ENCODE measurements around the gene NDUFA1. TPM values are rescaled to one million over a fixed set of nuclear protein-coding genes. Genes with fewer than 3 reads are reported as not detected.

NDUFA1 gene
- total RNA-seq, 1 donor from 2014 or later: 55.5 TPM

DNA sequence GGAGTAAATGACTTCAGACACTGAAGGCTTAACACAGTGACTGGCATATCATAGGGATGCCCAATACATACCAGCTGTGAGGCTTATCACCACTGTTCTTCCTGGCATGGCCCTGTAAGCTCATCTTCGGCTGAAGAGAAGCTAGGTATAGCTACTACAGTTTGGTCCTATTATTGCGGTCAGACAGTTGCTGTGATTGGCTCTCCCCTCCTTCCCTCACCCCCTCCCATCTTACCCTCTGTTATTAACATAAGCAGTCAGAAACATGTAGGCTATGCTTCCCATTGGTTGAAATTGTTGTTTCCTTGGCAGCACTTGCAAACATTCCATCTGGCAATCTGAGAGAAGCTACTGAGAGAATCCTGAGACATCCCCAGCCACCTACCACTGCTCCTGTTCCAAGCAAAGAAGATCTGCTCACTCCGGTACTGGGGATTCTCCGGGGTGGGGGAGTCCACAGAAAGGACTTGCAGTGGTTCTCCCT lies 24.3 kb downstream of the NDUFA1 start, which contains the start of gene AKAP14:
Gene AKAP14 (plus strand): TSS at position 51 of the 484 bp plus-strand sequence. CDS start 7,331 bp downstream, outside the sequence.
- FAIRE-seq: no peak
- no peaks in the 10 kb centered on the region for H3K36me3 ChIP-seq (ENCODE audit: control insufficient read depth, insufficient read depth, low read length)
- TF ChIP-seq, protein P1, sequence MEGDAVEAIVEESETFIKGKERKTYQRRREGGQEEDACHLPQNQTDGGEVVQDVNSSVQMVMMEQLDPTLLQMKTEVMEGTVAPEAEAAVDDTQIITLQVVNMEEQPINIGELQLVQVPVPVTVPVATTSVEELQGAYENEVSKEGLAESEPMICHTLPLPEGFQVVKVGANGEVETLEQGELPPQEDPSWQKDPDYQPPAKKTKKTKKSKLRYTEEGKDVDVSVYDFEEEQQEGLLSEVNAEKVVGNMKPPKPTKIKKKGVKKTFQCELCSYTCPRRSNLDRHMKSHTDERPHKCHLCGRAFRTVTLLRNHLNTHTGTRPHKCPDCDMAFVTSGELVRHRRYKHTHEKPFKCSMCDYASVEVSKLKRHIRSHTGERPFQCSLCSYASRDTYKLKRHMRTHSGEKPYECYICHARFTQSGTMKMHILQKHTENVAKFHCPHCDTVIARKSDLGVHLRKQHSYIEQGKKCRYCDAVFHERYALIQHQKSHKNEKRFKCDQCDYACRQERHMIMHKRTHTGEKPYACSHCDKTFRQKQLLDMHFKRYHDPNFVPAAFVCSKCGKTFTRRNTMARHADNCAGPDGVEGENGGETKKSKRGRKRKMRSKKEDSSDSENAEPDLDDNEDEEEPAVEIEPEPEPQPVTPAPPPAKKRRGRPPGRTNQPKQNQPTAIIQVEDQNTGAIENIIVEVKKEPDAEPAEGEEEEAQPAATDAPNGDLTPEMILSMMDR (IDR thresholded peaks at IDR 0.05; ENCODE audit: insufficient read depth, low read length, severe bottlenecking): no peak
- no peak within 1 kb of the TSS for H3K4me3 ChIP-seq (ENCODE audit: low read depth, low read length)
- DNase-seq (ENCODE audit: low read depth): no peak
- H3K27me3 ChIP-seq (ENCODE audit: control insufficient read depth, insufficient read depth, low read length): no peaks in the 10 kb centered on the region

GRCh38 chrX:119899125-119899524 lies 27.5 kb downstream of the NDUFA1 start:
- TF ChIP-seq, protein P1 (IDR thresholded peaks at IDR 0.05; ENCODE audit: insufficient read depth, low read length, severe bottlenecking): no peak

DNA sequence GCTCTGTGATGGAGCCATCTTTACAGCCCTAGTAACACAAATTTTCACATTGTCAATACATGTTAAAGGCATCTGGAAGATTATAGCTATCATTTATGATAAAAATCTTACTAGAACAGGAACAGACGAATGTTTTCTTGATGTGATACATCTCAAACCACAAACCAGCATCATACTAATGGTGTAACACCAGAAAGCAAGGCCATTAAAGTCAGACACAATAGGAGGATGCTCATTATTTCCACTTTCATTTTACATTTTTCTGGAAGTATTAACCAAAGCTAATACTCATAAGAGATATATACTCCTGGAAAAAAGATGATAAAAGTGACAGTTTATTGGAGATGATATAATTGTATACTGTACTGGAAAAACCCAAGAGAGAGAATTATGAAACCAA lies 29.3 kb downstream of the NDUFA1 start:
- DNase-seq (ENCODE audit: low read depth) (no peak), FAIRE-seq (no peak)
- TF ChIP-seq, protein P1 (IDR thresholded peaks at IDR 0.05; ENCODE audit: insufficient read depth, low read length, severe bottlenecking): no peak
- no peaks in the 10 kb centered on the region for H3K36me3 ChIP-seq (ENCODE audit: control insufficient read depth, insufficient read depth, low read length)
- no peak overlapping the region for H3K4me3 ChIP-seq (ENCODE audit: low read depth, low read length)
- no peaks in the 10 kb centered on the region for H3K27me3 ChIP-seq (ENCODE audit: control insufficient read depth, insufficient read depth, low read length)

More at GRCh38 chrX:119899125-119899524, 27.5 kb downstream of the NDUFA1 start:
- Histone ChIP-seq H3K36me3 (ENCODE audit: control insufficient read depth, insufficient read depth, low read length) (no peaks in the 10 kb centered on the region), H3K4me3 (ENCODE audit: low read depth, low read length) (no peak overlapping the region), H3K27me3 (ENCODE audit: control insufficient read depth, insufficient read depth, low read length) (no peaks in the 10 kb centered on the region)
- FAIRE-seq (no peak), DNase-seq (ENCODE audit: low read depth) (peak; percentile 50)

- no peak for FAIRE-seq
Observed at GRCh38 chrX:119916310-119916709, 44.7 kb downstream of the NDUFA1 start.

DNA sequence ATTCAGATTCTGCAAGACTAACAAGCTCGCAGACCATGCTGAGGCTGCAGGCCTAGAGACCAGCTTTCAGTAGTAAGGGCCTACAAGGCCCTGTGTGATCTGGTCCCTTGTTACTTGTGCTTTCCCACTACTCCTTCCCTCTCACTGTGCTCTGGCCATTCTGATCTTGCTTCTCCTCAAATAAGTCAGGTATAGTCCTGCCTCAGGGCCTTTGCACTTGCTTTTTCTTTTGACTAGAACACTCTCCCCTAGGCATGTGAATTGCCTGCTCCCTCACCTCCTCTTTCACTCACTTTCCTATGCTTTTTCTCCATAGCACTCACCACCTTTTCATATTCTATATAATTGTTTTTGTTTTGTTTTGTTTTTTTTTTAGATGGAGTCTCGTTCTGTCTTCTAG lies 46.2 kb downstream of the NDUFA1 start:
- TF ChIP-seq, protein P1 (IDR thresholded peaks at IDR 0.05; ENCODE audit: insufficient read depth, low read length, severe bottlenecking): no peak
- H3K4me3 ChIP-seq (ENCODE audit: low read depth, low read length): no peak overlapping the region
- H3K27me3 ChIP-seq (ENCODE audit: control insufficient read depth, insufficient read depth, low read length): no peaks in the 10 kb centered on the region
- DNase-seq (ENCODE audit: low read depth) (no peak), FAIRE-seq (no peak)
- H3K36me3 ChIP-seq (ENCODE audit: control insufficient read depth, insufficient read depth, low read length): no peaks in the 10 kb centered on the region

More at GRCh38 chrX:119916310-119916709, 44.7 kb downstream of the NDUFA1 start:
- Histone ChIP-seq H3K27me3 (ENCODE audit: control insufficient read depth, insufficient read depth, low read length) (no peaks in the 10 kb centered on the region), H3K4me3 (ENCODE audit: low read depth, low read length) (no peak overlapping the region), H3K36me3 (ENCODE audit: control insufficient read depth, insufficient read depth, low read length) (no peaks in the 10 kb centered on the region)
- TF ChIP-seq, protein P1 (IDR thresholded peaks at IDR 0.05; ENCODE audit: insufficient read depth, low read length, severe bottlenecking): no peak
- no peak for DNase-seq (ENCODE audit: low read depth)

All from bronchial epithelial cell (primary cell).